Superior temporal gyrus (tissue), 1 donor: ENCODE results near the gene THRA.

Experiments used
- DNase-seq: peaks from one replicate; pipeline ENCODE4 v3.0.0-alpha.2; 2016; ENCODE audit errors: extremely low spot score

The THRA gene

GRCh38 chr17:40064971-40065768, 2.4 kb downstream of the THRA start:
- peak; percentile 38 for DNase-seq

GRCh38 chr17:40065769-40066510, 3.2 kb downstream of the THRA start:
- peak; percentile 28 for DNase-seq

GRCh38 chr17:40067710-40068109, 4.9 kb downstream of the THRA start:
- no peak for DNase-seq

- DNase-seq, result peak; percentile 58
These were observed 5.4 kb downstream of the THRA start for GRCh38 chr17:40068129-40068581.

- DNase-seq, result no peak
These were observed 5.8 kb downstream of the THRA start for GRCh38 chr17:40068584-40068916.

- DNase-seq, result peak; percentile 97
These were observed 6.4 kb downstream of the THRA start for GRCh38 chr17:40068917-40069750.

- DNase-seq, result peak; percentile 63
These were observed 7.3 kb downstream of the THRA start for GRCh38 chr17:40069751-40070708.

- DNase-seq, result no peak
These were observed 8.0 kb downstream of the THRA start for GRCh38 chr17:40070709-40071312.

GRCh38 chr17:40071313-40072039, 8.7 kb downstream of the THRA start:
- DNase-seq, result peak; percentile 71

GRCh38 chr17:40072040-40072734, 9.4 kb downstream of the THRA start:
- peak; percentile 95 for DNase-seq

GRCh38 chr17:40072735-40073346, 10.1 kb downstream of the THRA start:
- DNase-seq, result no peak

GRCh38 chr17:40073454-40074174, 10.8 kb downstream of the THRA start:
- DNase-seq, result peak; percentile 71

GRCh38 chr17:40074175-40074512, 11.4 kb downstream of the THRA start:
- no peak for DNase-seq

GRCh38 chr17:40074871-40075200, 12.1 kb downstream of the THRA start:
- no peak for DNase-seq

- DNase-seq, result peak; percentile 88
These were observed 12.6 kb downstream of the THRA start for GRCh38 chr17:40075201-40075941.

- DNase-seq, result no peak
These were observed 13.3 kb downstream of the THRA start for GRCh38 chr17:40075942-40076498.

- no peak for DNase-seq
These were observed 13.8 kb downstream of the THRA start for GRCh38 chr17:40076591-40076990.
